ENCODE data around the gene THEM5.

DNA sequence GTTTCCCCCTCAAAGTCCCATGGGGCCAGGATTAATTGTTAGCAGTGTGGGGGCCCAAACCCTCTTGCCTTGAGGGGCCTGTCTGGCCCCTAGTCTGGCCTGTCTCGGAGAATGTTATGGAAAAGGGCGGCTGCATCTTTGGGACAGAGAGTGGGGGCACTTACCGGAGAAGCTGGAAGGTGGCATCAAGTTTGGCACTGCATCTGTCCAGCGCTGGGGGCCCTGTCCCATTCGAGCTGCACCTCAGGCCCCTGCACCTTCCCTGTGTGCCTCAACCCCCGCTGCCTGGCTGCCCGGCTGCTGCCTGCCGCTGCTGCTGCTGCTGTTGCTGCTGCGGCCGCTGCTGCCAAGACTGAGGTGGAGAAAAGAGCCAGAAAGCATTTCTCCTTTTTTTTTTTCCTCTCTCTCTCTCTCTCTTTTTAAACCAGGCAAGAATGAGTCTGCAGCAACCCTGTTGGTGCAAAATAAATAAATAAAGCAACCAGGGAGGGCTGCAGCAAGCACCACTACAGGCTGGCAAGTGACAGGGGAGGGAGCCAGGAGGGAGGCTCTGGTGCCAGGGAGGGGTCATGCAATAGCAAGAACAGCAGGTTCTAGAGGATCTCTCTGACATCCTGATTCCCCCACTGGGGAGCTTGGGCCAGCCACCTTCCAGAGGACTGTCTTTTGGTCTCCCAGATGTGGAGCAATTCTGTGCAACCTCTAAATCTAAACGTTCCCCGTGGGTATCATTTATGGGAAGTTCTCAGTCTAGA, 48.3 kb downstream of the THEM5 start, which contains the start of gene LINGO4:
- TF ChIP-seq, protein P1, sequence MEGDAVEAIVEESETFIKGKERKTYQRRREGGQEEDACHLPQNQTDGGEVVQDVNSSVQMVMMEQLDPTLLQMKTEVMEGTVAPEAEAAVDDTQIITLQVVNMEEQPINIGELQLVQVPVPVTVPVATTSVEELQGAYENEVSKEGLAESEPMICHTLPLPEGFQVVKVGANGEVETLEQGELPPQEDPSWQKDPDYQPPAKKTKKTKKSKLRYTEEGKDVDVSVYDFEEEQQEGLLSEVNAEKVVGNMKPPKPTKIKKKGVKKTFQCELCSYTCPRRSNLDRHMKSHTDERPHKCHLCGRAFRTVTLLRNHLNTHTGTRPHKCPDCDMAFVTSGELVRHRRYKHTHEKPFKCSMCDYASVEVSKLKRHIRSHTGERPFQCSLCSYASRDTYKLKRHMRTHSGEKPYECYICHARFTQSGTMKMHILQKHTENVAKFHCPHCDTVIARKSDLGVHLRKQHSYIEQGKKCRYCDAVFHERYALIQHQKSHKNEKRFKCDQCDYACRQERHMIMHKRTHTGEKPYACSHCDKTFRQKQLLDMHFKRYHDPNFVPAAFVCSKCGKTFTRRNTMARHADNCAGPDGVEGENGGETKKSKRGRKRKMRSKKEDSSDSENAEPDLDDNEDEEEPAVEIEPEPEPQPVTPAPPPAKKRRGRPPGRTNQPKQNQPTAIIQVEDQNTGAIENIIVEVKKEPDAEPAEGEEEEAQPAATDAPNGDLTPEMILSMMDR (IDR thresholded peaks at IDR 0.05): no peak
- no peak for TF ChIP-seq POLR2A (IDR thresholded peaks at IDR 0.05)

Data from Peyer's patch (tissue), 4 donors.